ENCODE measurements around the gene KLHL13. TPM values are rescaled to one million over a fixed set of nuclear protein-coding genes. Genes with fewer than 3 reads are reported as not detected.

The KLHL13 gene
- total and polyA plus RNA-seq, 2 of the 8 experiments (the other 6 are each of a cell fraction or from before 2014, with no cell fraction given), result 6.4 to 12.8 TPM

DNA sequence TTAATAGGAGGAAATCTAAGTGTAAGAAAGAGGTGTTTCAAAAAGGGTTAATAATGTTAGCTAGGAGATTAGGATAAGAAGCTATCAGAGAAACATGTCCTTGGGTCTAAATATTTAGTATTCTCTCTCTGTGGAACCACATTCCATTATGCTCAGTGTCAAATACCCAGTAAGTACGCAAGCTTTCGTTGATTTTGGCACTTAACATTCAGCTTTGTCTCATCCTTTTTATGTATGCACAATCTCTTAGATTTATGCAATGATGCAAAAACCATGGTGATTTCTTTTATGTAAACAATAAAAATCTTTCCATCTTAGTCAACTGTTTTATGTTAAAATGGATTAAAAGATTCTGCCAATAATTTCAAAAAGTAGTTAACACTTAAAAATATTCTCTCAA, 129.2 kb downstream of the KLHL13 start:
- Histone ChIP-seq H4K8ac (ENCODE audit: extremely low read depth, insufficient read depth, low read length) (no peak overlapping the region), H3K56ac (replicated peaks; ENCODE audit: insufficient read length, low read depth, low read length) (no peak overlapping the region), H2BK12ac (ENCODE audit: low read depth, low read length) (no peak overlapping the region), H3K9ac (replicated peaks in 1 of 4; ENCODE audit: extremely low read depth in 1 of 4, low read depth in 3 of 4, low read length in 3 of 4) (no peak overlapping the region), H3K23ac (ENCODE audit: insufficient read length) (no peak overlapping the region), H4K20me1 (replicated peaks in 1 of 2; ENCODE audit: control insufficient read depth in 1 of 2, insufficient read depth in 2 of 2, low read length in 2 of 2) (no peaks in the 10 kb centered on the region), H2AK5ac (ENCODE audit: low read depth, low read length) (no peak overlapping the region), H3K36me3 (ENCODE audit: control insufficient read depth in 2 of 4, insufficient read depth in 4 of 4, low read length in 3 of 4) (no peaks in the 10 kb centered on the region), H2BK15ac (ENCODE audit: low read length) (no peak overlapping the region), H3K79me1 (ENCODE audit: low read depth, low read length) (no peaks in the 10 kb centered on the region), H3K4ac (replicated peaks; ENCODE audit: insufficient read length, low read depth, low read length) (no peak overlapping the region), H3K4me1 (replicated peaks in 1 of 4; ENCODE audit: control insufficient read depth in 3 of 4, insufficient read depth in 4 of 4, low read length in 3 of 4) (peaks cover 0 to 4% (median 0%) of the 10 kb centered on the region in 4 experiments; a peak in 1 of 7 replicates), H3K23me2 (ENCODE audit: low read depth, low read length) (no peaks in the 10 kb centered on the region), H3K18ac (ENCODE audit: extremely low read depth, low read length) (no peak overlapping the region), H3K27ac (ENCODE audit: low read depth, low read length) (no peak overlapping the region), H3K4me2 (ENCODE audit: insufficient read depth in 1 of 2, low read depth in 2 of 2, low read length in 2 of 2) (no peak overlapping the region), H4K91ac (replicated peaks; ENCODE audit: insufficient read length, low read length) (no peak overlapping the region), H2BK120ac (replicated peaks; ENCODE audit: low read depth, low read length) (no peak overlapping the region), H2AFZ (ENCODE audit: low read length) (no peak overlapping the region), H3K4me3 (ENCODE audit: extremely low read depth in 1 of 4, insufficient read depth in 2 of 4, low read depth in 3 of 4, low read length in 4 of 4) (no peak overlapping the region), H3K14ac (ENCODE audit: insufficient read length) (no peak overlapping the region), H2BK20ac (ENCODE audit: low read length) (no peak overlapping the region), H3K27me3 (replicated peaks in 1 of 4; ENCODE audit: control insufficient read depth in 3 of 4, extremely low read depth in 1 of 4, insufficient read depth in 3 of 4, low read length in 3 of 4) (no peaks in the 10 kb centered on the region), H3K9me3 (ENCODE audit: insufficient read depth in 2 of 2, low read depth in 1 of 2, low read length in 1 of 2) (no peaks in the 10 kb centered on the region), H4K5ac (ENCODE audit: insufficient read length, low read depth, low read length) (no peak overlapping the region), H3K79me2 (ENCODE audit: control insufficient read depth in 1 of 2, insufficient read depth in 2 of 2, low read length in 2 of 2) (no peaks in the 10 kb centered on the region), H2BK5ac (ENCODE audit: low read depth, low read length) (no peak overlapping the region)
- no peak for FAIRE-seq
- 92% methylated on average over 2 of the region's 2 CpGs; no CpG with 5 or more reads in 1 of the 2 experiments for WGBS, 2 experiments (ENCODE audit: extremely low coverage in 1 of 2, insufficient coverage in 1 of 2, insufficient read length in 1 of 2, insufficient replicate concordance in 2 of 2, low coverage in 1 of 2, low lambda C conversion rate in 2 of 2, missing lambda C conversion rate in 1 of 2)
- ChIA-PET CTCF (ENCODE audit: partially characterized antibody) (interaction anchor here (1.4 kb wide), 1 partner anchor 13 kb away, joined by 3 read pairs; no protein-coding TSS in a partner anchor), POLR2A (ENCODE audit: partially characterized antibody) (no interaction called here)
- DNase-seq (ENCODE audit: low read depth in 1 of 2, low spot score in 2 of 2), result no peak
- TF ChIP-seq SP1 (IDR thresholded peaks at IDR 0.05; ENCODE audit: low read depth, low read length), result no peak

All from H1 (cell line).